MG63 (cell line): Measurements from ENCODE around the gene ZNRF3. TPM values are rescaled to one million over a fixed set of nuclear protein-coding genes. Genes with fewer than 3 reads are reported as not detected.

Experiments used
- DNase-seq: peaks from one replicate; pipeline ENCODE4 v3.0.0-alpha.2; 2020
- H3K27me3 ChIP-seq: fragments of 250-450 bp; sonication (Bioruptor Pico); 2 replicates; pipeline ENCODE4 v1.5.1; 2020; ENCODE audit warnings: mild to moderate bottlenecking, moderate library complexity
- H3K36me3 ChIP-seq: fragments of 250-450 bp; sonication (Bioruptor Pico); 2 replicates; pipeline ENCODE4 v1.5.1; 2020; ENCODE audit warnings: mild to moderate bottlenecking, moderate library complexity
- H3K4me3 ChIP-seq: fragments of 250-450 bp; sonication (Bioruptor Pico); 2 replicates; pipeline ENCODE4 v1.5.1; 2020; ENCODE audit warnings: mild to moderate bottlenecking, moderate library complexity
- H3K9me3 ChIP-seq: fragments of 250-450 bp; sonication (Bioruptor Pico); 2 replicates; pipeline ENCODE4 v1.5.1; 2020; ENCODE audit warnings: mild to moderate bottlenecking, moderate library complexity
- total RNA-seq: library from RNA; depleted of rRNA; stranded (reverse); fragments of >200 nt; shearing (Covaris generic); gene quantifications from 2 replicates; pipeline ENCODE4 v1.2.3, GENCODE V29; 2014; ENCODE audit warnings: low replicate concordance

The ZNRF3 gene
- total RNA-seq, 1 experiment from 2014 or later: 2.1 TPM

GRCh38 chr22:28980326-28980725 is 97.0 kb downstream of the ZNRF3 start:
- H3K9me3 ChIP-seq: no peaks in the 10 kb centered on the region
- DNase-seq: no peak
- no peaks in the 10 kb centered on the region for H3K27me3 ChIP-seq
- no peaks in the 10 kb centered on the region; the same call in 1 of the 2 replicates for H3K36me3 ChIP-seq
- H3K4me3 ChIP-seq: no peak overlapping the region

DNA sequence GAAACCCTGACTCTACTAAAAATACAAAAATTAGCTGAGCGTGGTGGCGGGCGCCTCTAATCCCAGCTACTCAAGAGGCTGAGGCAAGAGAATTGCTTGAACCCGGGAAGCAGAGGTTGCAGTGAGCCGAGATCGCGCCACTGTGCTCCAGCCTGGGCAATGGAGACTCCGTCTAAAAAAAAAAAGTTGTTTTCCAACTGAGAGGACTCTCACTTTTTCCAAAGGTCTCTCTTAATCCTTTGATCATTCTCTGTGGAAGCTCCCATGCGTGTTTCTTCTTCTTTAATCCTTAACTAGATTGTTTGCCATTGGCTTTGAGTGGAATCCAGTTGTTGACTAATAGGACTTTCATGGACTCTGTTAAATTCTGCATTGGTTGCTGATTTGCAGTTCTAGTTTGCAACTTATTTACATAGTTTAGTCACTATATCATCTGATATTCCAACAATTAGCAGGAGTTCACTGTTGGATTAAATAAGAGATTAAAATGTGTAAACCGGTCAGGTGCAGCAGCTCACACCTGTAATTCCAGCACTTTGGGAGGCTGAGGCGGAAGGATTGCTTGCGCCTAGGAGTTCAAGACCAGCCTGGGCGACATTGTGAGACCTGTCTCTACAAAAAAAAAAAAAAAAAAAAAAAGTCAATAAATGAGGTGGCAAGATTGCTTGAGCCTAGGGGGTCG is 98.6 kb downstream of the ZNRF3 start:
- no peaks in the 10 kb centered on the region for H3K9me3 ChIP-seq
- no peaks in the 10 kb centered on the region; the same call in none of the 2 replicates for H3K36me3 ChIP-seq
- no peak overlapping the region for H3K4me3 ChIP-seq
- H3K27me3 ChIP-seq: no peaks in the 10 kb centered on the region
- DNase-seq: no peak

DNA sequence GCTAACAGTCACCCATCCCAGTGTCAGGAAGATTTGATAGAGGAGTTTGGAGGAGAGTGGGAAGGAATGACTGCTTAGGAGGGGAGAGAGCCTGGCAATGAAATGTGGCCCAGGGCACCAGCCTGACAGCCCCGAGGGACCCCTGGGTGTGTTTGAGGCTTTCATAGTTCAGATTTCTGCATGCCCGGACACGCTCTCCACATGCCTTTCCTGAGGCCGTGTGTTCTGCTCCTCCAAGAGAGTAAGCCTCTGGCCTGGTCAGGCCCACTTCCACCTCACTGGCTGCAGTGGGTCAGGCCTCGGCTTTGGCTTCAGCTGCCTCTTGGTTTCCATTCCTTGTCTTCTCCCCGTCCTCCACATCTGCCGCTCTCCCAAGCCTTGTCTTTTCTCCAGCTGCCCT is 99.8 kb downstream of the ZNRF3 start:
- Histone ChIP-seq H3K9me3 (no peaks in the 10 kb centered on the region), H3K4me3 (no peak overlapping the region)
- DNase-seq: no peak

DNA sequence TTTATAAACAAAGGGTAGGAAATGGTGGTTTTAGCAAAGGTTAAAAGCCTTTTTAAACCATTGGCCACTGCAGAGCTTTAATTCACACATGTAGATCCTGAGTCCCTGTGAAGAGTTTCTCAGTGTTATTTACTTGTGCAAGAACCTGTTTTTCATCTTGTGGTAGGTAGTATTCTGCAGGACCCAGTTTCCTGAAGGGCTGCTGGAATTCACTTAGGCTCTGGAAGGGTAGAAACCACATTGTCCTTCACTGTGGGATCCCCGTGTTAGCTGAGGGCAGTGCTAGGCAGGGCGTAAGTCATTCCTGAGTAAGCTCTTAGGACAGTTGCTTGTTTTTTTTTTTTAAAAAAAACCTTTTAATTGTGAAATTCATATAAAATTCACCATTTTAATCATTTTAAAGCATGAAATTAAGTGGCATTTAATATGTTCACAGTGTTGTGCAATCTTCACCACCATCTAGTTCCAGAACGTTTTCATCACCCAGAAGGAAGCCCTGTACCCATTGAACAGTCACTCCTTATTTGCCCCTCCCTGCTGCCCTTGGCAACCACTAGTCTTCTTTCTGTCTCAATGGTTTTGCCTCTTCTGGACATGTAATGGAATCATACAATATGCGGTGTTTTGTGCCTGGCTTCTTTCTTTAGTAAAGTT is 100.5 kb downstream of the ZNRF3 start:
- peaks cover 3% of the 10 kb centered on the region for H3K36me3 ChIP-seq
- DNase-seq: no peak
- no peak overlapping the region for H3K4me3 ChIP-seq
- H3K27me3 ChIP-seq: no peaks in the 10 kb centered on the region
- no peaks in the 10 kb centered on the region for H3K9me3 ChIP-seq

More for the DNA sequence above, 99.8 kb downstream of the ZNRF3 start:
- Histone ChIP-seq H3K36me3 (peaks cover 3% of the 10 kb centered on the region), H3K27me3 (no peaks in the 10 kb centered on the region)

DNA sequence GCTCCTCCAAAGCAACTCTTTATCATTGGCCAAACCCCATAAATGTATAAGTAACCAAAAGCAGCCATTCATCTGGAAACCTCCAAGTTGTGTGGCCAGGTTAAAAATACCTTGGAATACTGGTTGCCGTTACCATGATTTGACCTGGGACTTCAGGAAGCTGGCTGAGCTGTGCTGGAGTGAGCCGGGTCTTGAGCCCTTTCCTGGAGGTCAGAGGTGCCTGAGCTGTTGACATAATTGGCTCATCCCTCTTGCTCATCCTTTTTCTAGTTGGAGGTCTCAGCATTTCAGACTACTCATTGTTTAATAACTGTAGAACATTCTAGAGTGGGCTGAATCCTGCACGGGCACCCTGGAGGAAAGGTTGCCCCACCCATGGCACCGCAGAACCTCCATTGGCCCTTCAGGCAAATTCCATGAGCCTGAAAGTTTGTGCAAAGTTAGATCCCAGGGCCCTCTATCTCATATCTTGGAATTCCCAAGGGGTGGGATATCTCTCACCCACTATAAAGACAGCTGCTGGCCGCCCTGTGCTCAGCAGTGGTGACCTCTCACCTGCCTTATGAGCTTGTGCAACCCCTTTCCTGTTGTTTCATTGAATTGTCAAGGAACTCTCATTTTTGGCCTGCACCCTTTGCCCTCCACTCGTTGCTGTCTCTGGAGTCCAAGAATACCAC is 101.2 kb downstream of the ZNRF3 start:
- H3K9me3 ChIP-seq: no peaks in the 10 kb centered on the region
- H3K4me3 ChIP-seq: no peak overlapping the region
- peaks cover 3% of the 10 kb centered on the region for H3K36me3 ChIP-seq
- no peak for DNase-seq
- H3K27me3 ChIP-seq: no peaks in the 10 kb centered on the region

DNA sequence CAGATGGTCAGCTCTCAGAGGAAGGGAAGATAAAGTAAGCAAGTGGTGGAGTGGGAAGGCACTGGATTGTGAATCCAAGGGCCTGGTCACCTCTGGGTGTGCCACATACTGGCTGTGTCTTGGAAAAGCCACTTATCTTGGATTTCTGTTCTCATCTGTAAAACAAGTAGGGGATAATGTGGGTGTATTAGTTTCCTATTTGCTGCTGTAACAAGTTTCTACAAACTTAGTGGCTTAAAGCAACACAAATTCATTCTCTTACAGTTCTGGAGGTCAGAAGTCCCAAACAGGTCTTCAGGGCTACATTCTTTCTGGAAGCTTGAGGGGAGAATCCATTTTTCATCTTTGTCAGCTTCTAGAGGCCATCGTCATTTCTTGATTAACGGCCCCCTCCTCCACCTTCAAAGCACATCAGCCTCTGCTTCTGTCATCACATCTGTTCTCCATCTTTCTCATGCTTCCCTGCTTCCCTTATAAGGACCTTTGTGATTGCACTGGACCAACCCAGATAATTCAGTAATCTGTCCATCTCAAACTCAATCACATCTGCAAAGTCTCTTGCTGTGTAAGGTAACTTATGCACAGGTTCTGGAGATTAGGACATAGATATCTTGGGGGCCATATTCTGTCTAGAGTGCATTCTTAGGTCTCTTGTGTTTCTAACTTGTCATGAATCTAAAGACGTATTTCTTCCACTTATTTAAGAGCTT is 102.4 kb downstream of the ZNRF3 start:
- Histone ChIP-seq H3K36me3 (peaks cover 3% of the 10 kb centered on the region), H3K9me3 (no peaks in the 10 kb centered on the region), H3K4me3 (no peak overlapping the region), H3K27me3 (no peaks in the 10 kb centered on the region)
- DNase-seq: no peak

DNA sequence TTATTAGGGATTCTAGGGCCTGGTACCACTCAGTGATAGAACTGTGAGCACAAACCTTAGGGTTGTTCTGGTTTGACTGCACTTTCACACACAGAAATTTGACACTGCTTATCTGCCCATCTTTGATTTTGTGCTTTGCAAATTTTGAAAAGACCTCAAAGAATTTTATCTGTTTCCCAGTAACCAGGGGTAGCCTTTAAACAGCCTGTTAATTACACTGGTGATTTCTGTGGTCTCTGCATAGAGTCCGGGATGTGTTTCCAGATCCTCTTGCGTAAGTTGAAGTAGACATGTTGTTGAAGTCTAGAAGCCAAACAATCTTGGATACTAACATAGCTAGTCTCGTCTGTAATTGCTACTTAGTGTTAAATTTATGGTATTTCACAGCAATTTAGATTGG is 103.0 kb downstream of the ZNRF3 start:
- Histone ChIP-seq H3K4me3 (no peak overlapping the region), H3K27me3 (no peaks in the 10 kb centered on the region), H3K36me3 (peaks cover 3% of the 10 kb centered on the region), H3K9me3 (no peaks in the 10 kb centered on the region)
- no peak for DNase-seq

DNA sequence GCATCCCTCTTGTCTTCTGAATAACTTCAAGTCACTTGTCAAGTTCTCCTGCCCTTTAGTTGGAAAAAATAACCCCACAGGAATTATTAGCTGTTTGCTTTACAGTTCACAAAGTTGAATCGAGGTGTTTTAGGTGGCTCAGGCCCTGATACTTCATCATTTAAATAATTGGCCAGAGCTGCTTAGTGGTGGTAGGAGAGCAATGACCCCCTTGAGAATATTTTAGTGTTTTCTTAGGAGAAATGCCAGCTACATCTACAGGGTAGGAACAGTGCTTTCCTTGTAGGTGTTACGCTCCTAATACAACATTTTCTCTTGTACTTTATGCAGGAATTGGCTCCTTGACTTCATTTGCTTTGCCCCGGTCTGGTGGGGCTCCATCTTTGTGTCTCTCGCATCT is 105.1 kb downstream of the ZNRF3 start:
- DNase-seq: no peak
- Histone ChIP-seq H3K9me3 (no peaks in the 10 kb centered on the region), H3K27me3 (no peaks in the 10 kb centered on the region), H3K4me3 (no peak overlapping the region), H3K36me3 (peaks cover 3% of the 10 kb centered on the region)

- peak; percentile 46 for DNase-seq
- no peaks in the 10 kb centered on the region for H3K9me3 ChIP-seq
Measured at GRCh38 chr22:28989035-28989464, 105.7 kb downstream of the ZNRF3 start.

DNA sequence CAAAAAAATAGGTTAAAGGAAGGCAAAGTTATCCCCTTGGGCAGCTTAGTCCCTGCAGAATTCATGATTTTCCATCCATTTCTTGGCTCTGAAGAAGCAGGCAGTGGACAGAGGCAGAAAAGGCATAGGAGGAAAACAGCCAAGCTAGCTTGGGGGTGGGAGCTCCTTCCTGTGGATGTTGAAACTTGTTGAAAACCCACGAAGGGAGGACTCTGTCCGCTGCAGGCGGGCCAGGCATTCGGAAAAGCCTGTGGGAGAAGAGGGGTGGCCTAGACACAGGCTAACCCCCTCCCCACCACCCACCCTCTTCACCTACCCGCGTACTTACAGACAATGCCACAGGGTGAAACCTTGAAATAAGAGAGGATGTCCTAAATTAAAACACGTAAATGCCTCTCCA is 106.1 kb downstream of the ZNRF3 start:
- no peak for DNase-seq
- Histone ChIP-seq H3K27me3 (no peaks in the 10 kb centered on the region), H3K4me3 (no peak overlapping the region), H3K9me3 (no peaks in the 10 kb centered on the region), H3K36me3 (peaks cover 3% of the 10 kb centered on the region)

More at GRCh38 chr22:28989035-28989464, 105.7 kb downstream of the ZNRF3 start:
- Histone ChIP-seq H3K36me3 (peaks cover 3% of the 10 kb centered on the region), H3K4me3 (no peak overlapping the region), H3K27me3 (no peaks in the 10 kb centered on the region)

DNA sequence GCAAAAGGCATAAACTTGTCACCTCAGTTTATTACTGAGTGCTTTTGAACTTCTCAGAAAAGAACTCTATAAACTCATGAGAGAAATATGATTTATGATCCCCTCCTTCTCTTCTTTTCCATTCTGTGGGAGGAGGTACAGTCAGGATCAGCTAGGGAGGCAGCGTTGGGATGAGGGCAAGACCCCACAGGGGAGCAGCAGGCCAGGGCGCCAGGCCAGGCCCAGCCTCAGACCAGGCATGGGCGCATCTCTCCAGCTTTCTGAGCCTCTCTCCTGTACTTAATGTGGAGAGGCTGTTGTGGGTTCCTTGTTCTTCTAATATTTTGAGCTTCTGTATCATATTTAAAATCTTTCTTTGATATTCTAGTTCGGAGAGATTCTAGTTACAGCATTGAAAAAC is 106.5 kb downstream of the ZNRF3 start:
- Histone ChIP-seq H3K36me3 (peaks cover 3% of the 10 kb centered on the region), H3K27me3 (no peaks in the 10 kb centered on the region), H3K4me3 (no peak overlapping the region), H3K9me3 (no peaks in the 10 kb centered on the region)
- DNase-seq: no peak

DNA sequence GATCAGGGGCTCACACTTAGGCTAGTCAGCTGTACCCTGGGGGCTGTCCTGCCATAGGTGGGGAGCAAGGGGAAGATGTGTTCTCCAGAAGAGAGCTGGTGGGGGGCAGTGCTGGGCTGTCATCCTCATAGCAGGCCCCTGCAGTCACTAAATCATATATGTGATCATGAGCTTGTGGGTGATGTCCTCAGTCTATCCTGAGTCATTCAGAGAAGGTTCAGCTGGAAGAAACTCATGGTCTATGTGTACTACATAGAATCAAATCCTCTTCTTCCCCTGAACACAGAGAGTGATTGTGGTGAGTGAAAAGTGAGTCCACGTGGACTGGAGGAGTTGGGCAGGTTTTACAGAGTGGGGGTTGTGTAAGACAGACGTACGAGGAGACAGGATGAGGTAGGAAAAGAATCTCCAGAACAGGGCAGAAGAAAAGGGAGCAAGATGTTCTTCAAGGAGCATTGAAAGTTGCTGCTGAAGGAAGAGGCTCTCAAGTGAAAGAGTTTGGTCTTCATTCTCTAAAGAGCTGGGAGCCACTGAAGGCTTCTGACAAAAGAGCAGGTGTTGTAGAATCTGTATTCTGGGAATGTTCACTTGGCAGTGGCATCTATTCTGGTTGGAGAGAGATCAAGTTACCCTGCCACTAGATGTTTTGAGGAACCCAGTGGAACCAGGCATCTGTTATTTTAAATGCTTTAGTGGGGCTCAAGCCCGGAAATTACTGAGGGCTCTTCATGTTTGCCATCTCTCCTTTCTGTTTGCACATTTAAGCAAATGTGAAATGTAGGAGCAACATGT is 109.4 kb downstream of the ZNRF3 start:
- no peaks in the 10 kb centered on the region for H3K9me3 ChIP-seq
- no peak for DNase-seq
- H3K4me3 ChIP-seq: no peak overlapping the region
- H3K27me3 ChIP-seq: no peaks in the 10 kb centered on the region
- H3K36me3 ChIP-seq: no peaks in the 10 kb centered on the region

GRCh38 chr22:28994522-28994921 is 111.2 kb downstream of the ZNRF3 start:
- DNase-seq: no peak
- Histone ChIP-seq H3K9me3 (no peaks in the 10 kb centered on the region), H3K27me3 (no peaks in the 10 kb centered on the region)

DNA sequence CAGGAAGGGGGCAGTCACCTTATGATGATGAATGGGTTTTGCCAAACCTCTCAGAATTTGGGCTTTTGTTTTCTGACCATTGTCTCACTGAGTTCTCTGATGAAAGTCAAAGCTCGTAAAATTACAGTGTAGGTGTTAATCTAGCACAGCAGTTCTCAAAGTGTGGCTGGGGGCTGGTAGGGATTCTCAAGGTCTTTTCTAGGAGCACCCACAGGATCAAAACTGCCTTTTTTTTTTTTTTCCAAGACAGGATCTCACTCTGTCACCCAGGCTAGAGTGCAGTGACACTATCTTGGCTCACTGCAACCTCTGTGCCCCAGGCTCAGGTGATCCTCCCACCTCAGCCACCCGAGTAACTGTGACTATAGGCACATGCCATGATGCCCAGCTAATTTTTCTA is 112.2 kb downstream of the ZNRF3 start:
- H3K4me3 ChIP-seq: no peak overlapping the region
- H3K27me3 ChIP-seq: no peaks in the 10 kb centered on the region
- H3K9me3 ChIP-seq: no peaks in the 10 kb centered on the region
- H3K36me3 ChIP-seq: no peaks in the 10 kb centered on the region
- no peak for DNase-seq

More at GRCh38 chr22:28994522-28994921, 111.2 kb downstream of the ZNRF3 start:
- Histone ChIP-seq H3K36me3 (no peaks in the 10 kb centered on the region), H3K4me3 (no peak overlapping the region)

- no peak for DNase-seq
- Histone ChIP-seq H3K27me3 (no peaks in the 10 kb centered on the region), H3K36me3 (no peaks in the 10 kb centered on the region), H3K4me3 (no peak overlapping the region), H3K9me3 (no peaks in the 10 kb centered on the region)
Measured at GRCh38 chr22:28997342-28997741, 114.0 kb downstream of the ZNRF3 start.

DNA sequence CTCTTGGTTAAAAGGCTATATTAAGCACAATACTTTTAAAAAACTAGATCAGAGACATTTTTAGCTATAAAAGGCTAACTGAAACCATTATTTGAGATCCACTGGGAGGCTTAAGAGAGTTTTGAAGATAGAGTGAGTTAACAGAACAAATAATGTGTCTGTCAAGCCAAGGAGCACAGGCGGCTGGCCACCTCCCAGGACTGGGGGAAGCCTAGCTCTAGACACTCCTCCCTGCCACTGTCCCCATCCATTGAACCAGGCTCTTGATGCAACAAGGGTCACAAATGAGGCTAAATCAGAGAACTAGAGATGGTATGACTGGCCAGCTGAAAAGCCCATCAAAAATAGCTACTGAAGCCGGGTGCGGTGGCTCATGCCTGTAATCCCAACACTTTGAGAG is 115.3 kb downstream of the ZNRF3 start:
- Histone ChIP-seq H3K9me3 (no peaks in the 10 kb centered on the region), H3K27me3 (no peaks in the 10 kb centered on the region), H3K36me3 (no peaks in the 10 kb centered on the region), H3K4me3 (no peak overlapping the region)
- no peak for DNase-seq
